ENCODE measurements around the gene STXBP5L.
"Not testable (repeated sequence)": the region's sequence is repeated elsewhere in the genome, so short reads cannot be mapped to it uniquely, and the experiment has no call there.

STXBP5L gene

GRCh38 chr3:121269389-121269788 lies 361.4 kb downstream of the STXBP5L start:
- H3K36me3 ChIP-seq (ENCODE audit: control insufficient read depth, insufficient read depth, low read length), result no peaks in the 10 kb centered on the region
- H3K27ac ChIP-seq (ENCODE audit: low read depth, low read length), result no peak overlapping the region
- H3K4me1 ChIP-seq (ENCODE audit: control insufficient read depth, insufficient read depth, low read length), result no peaks in the 10 kb centered on the region
- H3K27me3 ChIP-seq (ENCODE audit: control insufficient read depth, insufficient read depth, low read length), result no peaks in the 10 kb centered on the region
- no peak overlapping the region for H3K9ac ChIP-seq (ENCODE audit: low read length)
- H3K4me3 ChIP-seq (ENCODE audit: low read length), result no peak overlapping the region

GRCh38 chr3:121274411-121274810 lies 366.4 kb downstream of the STXBP5L start:
- H3K4me3 ChIP-seq (ENCODE audit: low read length), result no peak overlapping the region
- no peaks in the 10 kb centered on the region for H3K27me3 ChIP-seq (ENCODE audit: control insufficient read depth, insufficient read depth, low read length)

GRCh38 chr3:121295452-121295851 lies 387.4 kb downstream of the STXBP5L start:
- H3K36me3 ChIP-seq (ENCODE audit: control insufficient read depth, insufficient read depth, low read length), result no peaks in the 10 kb centered on the region
- no peak overlapping the region for H3K9ac ChIP-seq (ENCODE audit: low read length)
- no peak overlapping the region for H3K4me3 ChIP-seq (ENCODE audit: low read length)
- no peaks in the 10 kb centered on the region for H3K27me3 ChIP-seq (ENCODE audit: control insufficient read depth, insufficient read depth, low read length)
- no peaks in the 10 kb centered on the region for H3K4me1 ChIP-seq (ENCODE audit: control insufficient read depth, insufficient read depth, low read length)
- H3K27ac ChIP-seq (ENCODE audit: low read depth, low read length), result no peak overlapping the region

More at GRCh38 chr3:121274411-121274810, 366.4 kb downstream of the STXBP5L start:
- no peak overlapping the region for H3K27ac ChIP-seq (ENCODE audit: low read depth, low read length)
- no peak overlapping the region for H3K9ac ChIP-seq (ENCODE audit: low read length)
- H3K4me1 ChIP-seq (ENCODE audit: control insufficient read depth, insufficient read depth, low read length), result no peaks in the 10 kb centered on the region
- H3K36me3 ChIP-seq (ENCODE audit: control insufficient read depth, insufficient read depth, low read length), result no peaks in the 10 kb centered on the region

- Histone ChIP-seq H3K4me1 (ENCODE audit: control insufficient read depth, insufficient read depth, low read length) (no peaks in the 10 kb centered on the region), H3K27ac (ENCODE audit: low read depth, low read length) (no peak overlapping the region), H3K9ac (ENCODE audit: low read length) (no peak overlapping the region), H3K4me3 (ENCODE audit: low read length) (no peak overlapping the region), H3K36me3 (ENCODE audit: control insufficient read depth, insufficient read depth, low read length) (no peaks in the 10 kb centered on the region), H3K27me3 (ENCODE audit: control insufficient read depth, insufficient read depth, low read length) (no peaks in the 10 kb centered on the region)
Observed at GRCh38 chr3:121295979-121296378, 388.0 kb downstream of the STXBP5L start.

GRCh38 chr3:121324320-121324719 lies 416.3 kb downstream of the STXBP5L start:
- Histone ChIP-seq H3K36me3 (ENCODE audit: control insufficient read depth, insufficient read depth, low read length) (no peaks in the 10 kb centered on the region), H3K4me3 (ENCODE audit: low read length) (no peak overlapping the region), H3K9ac (ENCODE audit: low read length) (no peak overlapping the region), H3K27ac (ENCODE audit: low read depth, low read length) (no peak overlapping the region), H3K4me1 (ENCODE audit: control insufficient read depth, insufficient read depth, low read length) (no peaks in the 10 kb centered on the region), H3K27me3 (ENCODE audit: control insufficient read depth, insufficient read depth, low read length) (no peaks in the 10 kb centered on the region)

- H3K27me3 ChIP-seq (ENCODE audit: control insufficient read depth, insufficient read depth, low read length), result no peaks in the 10 kb centered on the region
- no peak overlapping the region for H3K27ac ChIP-seq (ENCODE audit: low read depth, low read length)
- no peak overlapping the region for H3K4me3 ChIP-seq (ENCODE audit: low read length)
- no peaks in the 10 kb centered on the region for H3K4me1 ChIP-seq (ENCODE audit: control insufficient read depth, insufficient read depth, low read length)
- H3K36me3 ChIP-seq (ENCODE audit: control insufficient read depth, insufficient read depth, low read length), result no peaks in the 10 kb centered on the region
- H3K9ac ChIP-seq (ENCODE audit: low read length), result no peak overlapping the region
Observed at GRCh38 chr3:121330118-121330517, 422.1 kb downstream of the STXBP5L start.

- H3K27me3 ChIP-seq (ENCODE audit: control insufficient read depth, insufficient read depth, low read length), result no peaks in the 10 kb centered on the region
- no peak overlapping the region for H3K9ac ChIP-seq (ENCODE audit: low read length)
- H3K4me1 ChIP-seq (ENCODE audit: control insufficient read depth, insufficient read depth, low read length), result no peaks in the 10 kb centered on the region
- no peaks in the 10 kb centered on the region for H3K36me3 ChIP-seq (ENCODE audit: control insufficient read depth, insufficient read depth, low read length)
- H3K27ac ChIP-seq (ENCODE audit: low read depth, low read length), result no peak overlapping the region
- no peak overlapping the region for H3K4me3 ChIP-seq (ENCODE audit: low read length)
Observed at GRCh38 chr3:121330634-121331033, 422.6 kb downstream of the STXBP5L start.

GRCh38 chr3:121355960-121356359 lies 448.0 kb downstream of the STXBP5L start:
- not testable (repeated sequence) for H3K27me3 ChIP-seq (ENCODE audit: control insufficient read depth, insufficient read depth, low read length); H3K4me3 ChIP-seq (ENCODE audit: low read length); H3K36me3 ChIP-seq (ENCODE audit: control insufficient read depth, insufficient read depth, low read length); H3K27ac ChIP-seq (ENCODE audit: low read depth, low read length); H3K4me1 ChIP-seq (ENCODE audit: control insufficient read depth, insufficient read depth, low read length); H3K9ac ChIP-seq (ENCODE audit: low read length)

GRCh38 chr3:121362035-121362734 lies 454.2 kb downstream of the STXBP5L start:
- no peaks in the 10 kb centered on the region for H3K36me3 ChIP-seq (ENCODE audit: control insufficient read depth, insufficient read depth, low read length)
- H3K27ac ChIP-seq (ENCODE audit: low read depth, low read length), result no peak overlapping the region
- no peaks in the 10 kb centered on the region for H3K4me1 ChIP-seq (ENCODE audit: control insufficient read depth, insufficient read depth, low read length)
- no peaks in the 10 kb centered on the region for H3K27me3 ChIP-seq (ENCODE audit: control insufficient read depth, insufficient read depth, low read length)
- no peak overlapping the region for H3K4me3 ChIP-seq (ENCODE audit: low read length)
- H3K9ac ChIP-seq (ENCODE audit: low read length), result no peak overlapping the region

- not testable (repeated sequence) for H3K4me1 ChIP-seq (ENCODE audit: control insufficient read depth, insufficient read depth, low read length); H3K36me3 ChIP-seq (ENCODE audit: control insufficient read depth, insufficient read depth, low read length); H3K9ac ChIP-seq (ENCODE audit: low read length); H3K27ac ChIP-seq (ENCODE audit: low read depth, low read length); H3K4me3 ChIP-seq (ENCODE audit: low read length); H3K27me3 ChIP-seq (ENCODE audit: control insufficient read depth, insufficient read depth, low read length)
Observed at GRCh38 chr3:121388308-121388707, 480.3 kb downstream of the STXBP5L start.

- not testable (repeated sequence) for H3K27ac ChIP-seq (ENCODE audit: low read depth, low read length); H3K4me3 ChIP-seq (ENCODE audit: low read length); H3K36me3 ChIP-seq (ENCODE audit: control insufficient read depth, insufficient read depth, low read length); H3K9ac ChIP-seq (ENCODE audit: low read length); H3K4me1 ChIP-seq (ENCODE audit: control insufficient read depth, insufficient read depth, low read length); H3K27me3 ChIP-seq (ENCODE audit: control insufficient read depth, insufficient read depth, low read length)
Observed at GRCh38 chr3:121395967-121396366, 488.0 kb downstream of the STXBP5L start.

GRCh38 chr3:121398051-121398450 lies 490.0 kb downstream of the STXBP5L start:
- H3K36me3 ChIP-seq (ENCODE audit: control insufficient read depth, insufficient read depth, low read length); H3K27me3 ChIP-seq (ENCODE audit: control insufficient read depth, insufficient read depth, low read length); H3K9ac ChIP-seq (ENCODE audit: low read length); H3K27ac ChIP-seq (ENCODE audit: low read depth, low read length); H3K4me1 ChIP-seq (ENCODE audit: control insufficient read depth, insufficient read depth, low read length); H3K4me3 ChIP-seq (ENCODE audit: low read length): not testable (repeated sequence)

GRCh38 chr3:121399820-121400219 lies 491.8 kb downstream of the STXBP5L start:
- Histone ChIP-seq H3K27ac (ENCODE audit: low read depth, low read length) (no peak overlapping the region), H3K4me1 (ENCODE audit: control insufficient read depth, insufficient read depth, low read length) (no peaks in the 10 kb centered on the region), H3K4me3 (ENCODE audit: low read length) (no peak overlapping the region), H3K9ac (ENCODE audit: low read length) (no peak overlapping the region), H3K36me3 (ENCODE audit: control insufficient read depth, insufficient read depth, low read length) (no peaks in the 10 kb centered on the region), H3K27me3 (ENCODE audit: control insufficient read depth, insufficient read depth, low read length) (no peaks in the 10 kb centered on the region)

Measured in rectal smooth muscle tissue (tissue), 1 donor.